Endothelial cell of umbilical vein (primary cell): Measurements from ENCODE around the gene ZNF93. TPM values are rescaled to one million over a fixed set of nuclear protein-coding genes. Genes with fewer than 3 reads are reported as not detected.
"Not testable (repeated sequence)": the region's sequence is repeated elsewhere in the genome, so short reads cannot be mapped to it uniquely, and the experiment has no call there.

Source experiments
- BruUV-seq: library from RNA; stranded (reverse); fragments of 400-500 nt; replicated peaks from 2 replicates; lab custom pipeline; 2021; lab: Mats Ljungman, UMichigan
- CTCF ChIA-PET: fragments of 300-600, 350-600 bp; sonication (Branson Sonifier 250); formaldehyde crosslinking; loops from one replicate; lab custom pipeline; 2021; ENCODE audit warnings: antibody characterized with exemption, inconsistent platforms; lab: Charles Lee
- POLR2A ChIA-PET: fragments of 300-600, 350-600 bp; sonication (Branson Sonifier 250); formaldehyde crosslinking; loops from one replicate; lab custom pipeline; 2021; ENCODE audit warnings: antibody characterized with exemption, inconsistent platforms; lab: Charles Lee
- DNase-seq: peaks from one replicate; pipeline ENCODE4 v3.0.0-alpha.2; 2011; ENCODE audit warnings: low read depth, low spot score
- FAIRE-seq: peaks from 2 replicates; lab custom pipeline; 2011; peaks lifted over from hg19 to GRCh38; lab: Jason Lieb, UNC
- H2AFZ ChIP-seq: 2 replicates; pipeline ENCODE4 v1.6.0; 2012; ENCODE audit warnings: low read depth, low read length, control low read depth, inconsistent platforms
- H3K27ac ChIP-seq: 2 replicates; pipeline ENCODE4 v1.5.1; 2011; ENCODE audit warnings: low read depth, mild to moderate bottlenecking, control low read depth, low read length, moderate library complexity; ENCODE audit not compliant: insufficient read depth
- H3K27me3 ChIP-seq, 2 experiments: 2 replicates each; pipeline versions ENCODE4 v1.6.0 to v1.6.1; 2011; ENCODE audit warnings: low read length in 2 of 2, mixed read lengths in 1 of 2; ENCODE audit not compliant: control insufficient read depth in 2 of 2, insufficient read depth in 2 of 2
- H3K36me3 ChIP-seq, 2 experiments: 2 replicates in 1 of 2; 3 replicates in 1 of 2; pipeline ENCODE4 v1.5.1; 2011; ENCODE audit warnings: low read length in 2 of 2, mild to moderate bottlenecking in 1 of 2, moderate library complexity in 1 of 2; ENCODE audit not compliant: control insufficient read depth in 2 of 2, insufficient read depth in 2 of 2; ENCODE audit errors: extremely low read depth in 1 of 2
- H3K4me1 ChIP-seq: 3 replicates; pipeline ENCODE4 v1.5.1; 2011; ENCODE audit warnings: mild to moderate bottlenecking, low read length; ENCODE audit not compliant: control insufficient read depth, insufficient read depth; ENCODE audit errors: extremely low read depth
- H3K4me2 ChIP-seq: 2 replicates; pipeline ENCODE4 v1.6.1; 2011; ENCODE audit warnings: low read length, control low read depth, mixed read lengths; ENCODE audit not compliant: insufficient read depth
- H3K4me3 ChIP-seq, 3 experiments: fragments of 200-600 bp in 1 of 3; sonication (generic), shearing (Covaris generic) in 1 of 3; replicated peaks in 1 of 3; 2 replicates each; pipeline ENCODE4 v1.5.1; 2011 to 2016; ENCODE audit warnings: control low read depth in 3 of 3, low read length in 3 of 3, mild to moderate bottlenecking in 2 of 3, inconsistent platforms in 1 of 3, low read depth in 1 of 3, moderate library complexity in 1 of 3; ENCODE audit not compliant: insufficient read depth in 1 of 3
- H3K79me2 ChIP-seq: 2 replicates; pipeline ENCODE4 v1.6.0; 2012; ENCODE audit warnings: low read length, inconsistent platforms; ENCODE audit not compliant: control insufficient read depth, insufficient read depth
- H3K9ac ChIP-seq: replicated peaks from 2 replicates; pipeline ENCODE3; 2011; ENCODE audit warnings: low read length, control low read depth; ENCODE audit not compliant: insufficient read depth; ENCODE audit errors: extremely low read depth
- H3K9me1 ChIP-seq: replicated peaks from 3 replicates; pipeline ENCODE4 v1.6.0; 2011; ENCODE audit warnings: mild to moderate bottlenecking, low read length; ENCODE audit not compliant: control insufficient read depth, insufficient read depth; ENCODE audit errors: extremely low read depth
- H3K9me3 ChIP-seq: replicated peaks from 2 replicates; pipeline ENCODE4 v1.5.1; 2012; ENCODE audit warnings: low read length, inconsistent platforms; ENCODE audit not compliant: control insufficient read depth, insufficient read depth
- H4K20me1 ChIP-seq: replicated peaks from 2 replicates; pipeline ENCODE3; 2011; ENCODE audit warnings: mild to moderate bottlenecking, low read length; ENCODE audit not compliant: control insufficient read depth, insufficient read depth; ENCODE audit errors: extremely low read depth
- CTCF ChIP-seq, 2 donors: IDR thresholded peaks; 1 replicate in 1 of 2; 2 replicates in 1 of 2; pipeline ENCODE4 v1.5.1; 2011; ENCODE audit warnings: low read length in 2 of 2, mild to moderate bottlenecking in 2 of 2, moderate library complexity in 2 of 2, control low read depth in 1 of 2, inconsistent platforms in 1 of 2, low read depth in 1 of 2; ENCODE audit not compliant: insufficient read depth in 1 of 2; ENCODE audit errors: extremely low read depth in 1 of 2
- EZH2 ChIP-seq: IDR thresholded peaks from 2 replicates; pipeline ENCODE4 v1.6.1; 2012; ENCODE audit warnings: borderline replicate concordance, low read depth, mild to moderate bottlenecking, moderate library complexity, low read length, inconsistent platforms; ENCODE audit not compliant: severe bottlenecking
- FOS ChIP-seq: IDR thresholded peaks from 2 replicates; pipeline ENCODE4 v1.6.1; 2011; ENCODE audit warnings: mild to moderate bottlenecking, low read length, moderate library complexity, borderline replicate concordance; ENCODE audit not compliant: insufficient read depth
- GATA2 ChIP-seq: IDR thresholded peaks from 2 replicates; pipeline ENCODE4 v1.7.0; 2011; ENCODE audit warnings: low read depth, mild to moderate bottlenecking, moderate library complexity, mixed read lengths, low read length; ENCODE audit not compliant: insufficient read length, insufficient read depth
- JUN ChIP-seq: IDR thresholded peaks from 2 replicates; pipeline ENCODE4 v1.6.1; 2011; ENCODE audit warnings: borderline replicate concordance, low read depth; ENCODE audit not compliant: insufficient read length, insufficient read depth
- MAX ChIP-seq: IDR thresholded peaks from 2 replicates; pipeline ENCODE4 v1.6.1; 2011; ENCODE audit not compliant: insufficient read depth, insufficient read length
- MYC ChIP-seq: IDR thresholded peaks from one replicate; pipeline ENCODE4 v1.6.1; 2011; ENCODE audit warnings: mild to moderate bottlenecking, low read depth, low read length
- POLR2A ChIP-seq: IDR thresholded peaks from 2 replicates; pipeline ENCODE4 v1.6.1; 2012; ENCODE audit warnings: low read depth, mild to moderate bottlenecking, control low read depth, low read length
- POLR2AphosphoS5 ChIP-seq: IDR thresholded peaks from 2 replicates; pipeline ENCODE4 v1.6.1; 2012; ENCODE audit warnings: low read depth, mild to moderate bottlenecking, control low read depth, low read length, moderate library complexity; ENCODE audit not compliant: insufficient read depth
- dilution Hi-C: fragments of 300-500 bp; cut with MboI; formaldehyde crosslinking; loops from one replicate; pipeline ENCODE4 v1.15.0; 2019; ENCODE audit warnings: low sequenced_read_pairs; ENCODE audit not compliant: extremely low pct_ligation_motif_present
- intact Hi-C: fragments of 100-400 bp; cut with micrococcal nuclease; formaldehyde crosslinking; loops from one replicate; pipeline ENCODE4 v1.10.0; 2022
- polyA plus RNA-seq, 4 experiments: library from polyadenylated mRNA; depleted of rRNA in 3 of 4; stranded (reverse) in 3 of 4; unstranded in 1 of 4; fragments of >200 nt; gene quantifications; 2 replicates each; pipeline versions ENCODE4 v1.2.1 to v1.2.3, GENCODE V29; 2011 to 2012; ENCODE audit warnings: missing spikeins in 1 of 4
- total RNA-seq: library from RNA; stranded (reverse); gene quantifications from 2 replicates; pipeline ENCODE4 v1.2.3, GENCODE V29; 2021

The ZNF93 gene
- total and polyA plus RNA-seq, 2 donors (not counting 3 experiments of a cell fraction or from before 2014, with no cell fraction given) = 8.1 to 9.9 TPM

DNA sequence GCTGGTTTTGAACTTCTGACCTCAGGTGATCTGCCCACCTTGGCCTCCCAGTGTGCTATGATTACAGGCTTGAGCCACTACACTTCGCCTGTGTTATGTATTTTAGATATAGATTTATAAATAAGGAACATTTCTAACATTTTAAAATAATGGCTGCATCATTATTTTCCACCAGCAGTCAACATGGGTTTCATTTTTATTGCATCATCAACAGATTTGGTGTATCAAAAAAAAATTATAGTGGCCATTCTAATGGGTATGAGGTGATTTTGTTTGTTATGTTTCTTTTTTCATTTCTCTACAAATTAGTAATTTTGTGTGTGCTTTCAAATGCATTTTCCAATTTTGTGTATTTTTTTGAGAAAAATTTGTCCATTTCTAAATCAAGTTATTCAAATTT, 16.2 kb upstream of the ZNF93 start:
- H3K27ac ChIP-seq = no peak overlapping the region
- H3K9me3 ChIP-seq = peaks cover 2% of the 10 kb centered on the region
- CTCF ChIA-PET = no interaction called here
- no peaks in the 10 kb centered on the region for H3K79me2 ChIP-seq
- BruUV-seq = no TSS peak
- no peak overlapping the region for H3K4me3 ChIP-seq
- FAIRE-seq (no peak), DNase-seq (no peak)
- no peaks in the 10 kb centered on the region for H3K4me1 ChIP-seq
- intact Hi-C loops (no loop called here), dilution Hi-C loops (no loop called here)
- H3K27me3 ChIP-seq = no peaks in the 10 kb centered on the region
- H3K36me3 ChIP-seq = no peaks in the 10 kb centered on the region
- H4K20me1 ChIP-seq = no peaks in the 10 kb centered on the region
- no peak for TF ChIP-seq CTCF (IDR thresholded peaks at IDR 0.05; ENCODE audit: extremely low read depth in 1 of 2, insufficient read depth in 1 of 2, low read depth in 1 of 2, low read length in 2 of 2)
- no peak for TF ChIP-seq POLR2AphosphoS5
- no peak for TF ChIP-seq GATA2
- no peak for TF ChIP-seq EZH2
- no peak for TF ChIP-seq MYC
- no peak for TF ChIP-seq JUN
- no peak for TF ChIP-seq MAX
- TF ChIP-seq POLR2A = no peak
- no peak for TF ChIP-seq FOS
- H3K9me1 ChIP-seq = no peaks in the 10 kb centered on the region
- H2AFZ ChIP-seq = no peak overlapping the region
- H3K4me2 ChIP-seq = no peak overlapping the region
- H3K9ac ChIP-seq = no peak overlapping the region
- POLR2A ChIA-PET = no interaction called here

GRCh38 chr19:19892055-19892941, 8.4 kb upstream of the ZNF93 start:
- FAIRE-seq, POLR2A ChIA-PET, H3K4me3 ChIP-seq, H3K79me2 ChIP-seq, H3K9me1 ChIP-seq, CTCF ChIA-PET, intact Hi-C loops, H3K27me3 ChIP-seq, dilution Hi-C loops, H2AFZ ChIP-seq, H3K9ac ChIP-seq, H3K36me3 ChIP-seq, H3K9me3 ChIP-seq, H3K27ac ChIP-seq, H3K4me2 ChIP-seq, H4K20me1 ChIP-seq, DNase-seq, H3K4me1 ChIP-seq: not testable (repeated sequence)
- TSS peak; percentile 17 for BruUV-seq
